HUES48 (cell line): ENCODE data around the gene CTCF.
A peak's percentile ranks its signal among the peaks of the same experiment; 100 is the strongest.

Experiments
- H3K27ac ChIP-seq: one replicate; pipeline ENCODE4 v1.7.0; 2013; ENCODE audit warnings: low read depth, low read length, inconsistent platforms
- H3K27me3 ChIP-seq: 2 replicates; pipeline ENCODE4 v1.6.1; 2013; ENCODE audit warnings: mild to moderate bottlenecking, low read length; ENCODE audit not compliant: control insufficient read depth, insufficient read depth
- H3K36me3 ChIP-seq: 2 replicates; pipeline ENCODE4 v1.6.1; 2013; ENCODE audit warnings: low read length; ENCODE audit not compliant: control insufficient read depth, insufficient read depth
- H3K4me1 ChIP-seq: 2 replicates; pipeline ENCODE4 v1.6.1; 2013; ENCODE audit warnings: mild to moderate bottlenecking, low read length; ENCODE audit not compliant: control insufficient read depth, insufficient read depth
- H3K4me3 ChIP-seq: 2 replicates; pipeline ENCODE4 v1.5.1; 2013; ENCODE audit warnings: mild to moderate bottlenecking, low read depth, low read length
- H3K9ac ChIP-seq: 2 replicates; pipeline ENCODE4 v1.6.1; 2013; ENCODE audit warnings: mild to moderate bottlenecking, low read depth, low read length, moderate library complexity
- H3K9me3 ChIP-seq: 2 replicates; pipeline ENCODE4 v1.6.1; 2013; ENCODE audit warnings: low read length; ENCODE audit not compliant: control insufficient read depth, insufficient read depth

Gene CTCF

DNA sequence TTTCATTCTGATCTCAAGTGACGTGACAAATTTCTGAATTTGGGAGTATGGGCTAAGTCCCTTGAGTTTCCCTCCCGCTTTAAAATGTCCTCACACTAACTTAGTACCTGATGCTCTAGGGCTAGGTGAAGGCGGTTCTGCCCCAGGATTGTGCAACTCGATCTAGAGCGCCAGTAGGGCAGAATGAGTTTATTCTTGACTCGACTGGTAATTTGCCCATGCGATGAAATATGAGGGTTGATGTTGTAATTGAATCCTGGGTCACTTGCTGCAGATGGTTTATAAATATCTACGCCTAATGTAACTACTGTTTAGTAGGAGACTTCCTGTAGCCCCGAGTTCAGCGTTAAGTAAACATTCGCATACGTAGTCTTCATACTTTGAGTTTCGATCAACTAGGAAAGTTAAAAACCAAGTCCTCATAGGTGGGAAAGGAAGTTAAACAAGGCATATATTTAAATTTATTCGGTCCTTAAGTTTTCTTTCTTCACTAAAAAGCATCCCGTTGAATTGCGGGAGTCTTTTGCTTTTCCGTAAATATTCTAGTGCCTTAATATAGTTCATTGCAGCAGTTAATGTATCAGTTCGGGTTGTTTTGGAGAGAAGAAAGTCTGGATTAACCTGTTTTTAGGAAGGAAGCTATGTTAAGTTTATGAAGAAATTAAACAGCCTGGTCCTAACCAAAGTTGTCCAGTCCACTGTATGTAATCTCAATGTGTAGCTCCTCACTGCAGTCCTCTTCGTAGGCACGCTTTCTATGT lies 1.6 kb downstream of the CTCF start:
- peak overlapping the region; percentile 95 for H3K4me3 ChIP-seq
- no peaks in the 10 kb centered on the region for H3K27me3 ChIP-seq
- peaks cover 13% of the 10 kb centered on the region for H3K4me1 ChIP-seq
- H3K9ac ChIP-seq, result peak overlapping the region; percentile 100
- peak overlapping the region; percentile 100 for H3K27ac ChIP-seq
- 0 out of 2 replicates have a peak, but pooled peaks cover under 1% of the 10 kb centered on the region for H3K36me3 ChIP-seq
- H3K9me3 ChIP-seq, result no peaks in the 10 kb centered on the region

DNA sequence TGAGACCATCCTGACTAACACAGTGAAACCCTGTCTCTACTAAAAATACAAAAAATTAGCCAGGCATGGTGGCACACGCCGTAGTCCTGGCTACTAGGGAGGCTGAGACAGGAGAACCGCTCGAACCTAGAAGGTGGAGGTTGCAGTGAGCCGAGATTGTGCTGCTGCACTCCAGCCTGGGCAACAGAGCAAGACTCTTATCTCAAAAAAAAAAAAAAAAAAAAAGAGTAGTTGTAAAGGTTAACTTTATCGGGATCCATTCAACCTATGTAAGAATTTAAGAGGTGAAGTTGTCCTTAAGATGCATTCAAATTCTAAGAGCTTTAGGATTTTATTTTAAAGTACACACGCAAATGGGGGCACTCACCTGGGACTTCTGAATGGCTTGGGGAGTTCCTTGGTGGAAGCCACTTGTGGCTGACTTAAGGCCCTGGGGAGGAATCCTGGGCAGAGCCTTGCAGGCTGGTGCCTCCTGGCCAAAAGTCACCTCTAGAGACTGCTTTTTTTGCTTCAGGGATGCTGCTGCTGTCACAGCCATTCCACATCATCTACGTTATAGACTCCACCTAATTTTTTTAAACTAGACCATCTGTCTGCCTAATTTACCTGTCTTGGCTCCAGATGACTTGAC lies 3.3 kb downstream of the CTCF start:
- no peaks in the 10 kb centered on the region for H3K27me3 ChIP-seq
- no peak overlapping the region for H3K4me3 ChIP-seq
- H3K36me3 ChIP-seq, result no peaks in the 10 kb centered on the region
- H3K9ac ChIP-seq, result no peak overlapping the region
- H3K4me1 ChIP-seq, result peaks cover 13% of the 10 kb centered on the region
- H3K27ac ChIP-seq, result no peak overlapping the region
- no peaks in the 10 kb centered on the region for H3K9me3 ChIP-seq

GRCh38 chr16:67571464-67571863 lies 9.1 kb downstream of the CTCF start:
- Histone ChIP-seq H3K4me1 (no peaks in the 10 kb centered on the region), H3K27me3 (no peaks in the 10 kb centered on the region), H3K9me3 (no peaks in the 10 kb centered on the region), H3K9ac (no peak overlapping the region), H3K36me3 (peaks cover 38% of the 10 kb centered on the region), H3K27ac (no peak overlapping the region), H3K4me3 (no peak overlapping the region)

DNA sequence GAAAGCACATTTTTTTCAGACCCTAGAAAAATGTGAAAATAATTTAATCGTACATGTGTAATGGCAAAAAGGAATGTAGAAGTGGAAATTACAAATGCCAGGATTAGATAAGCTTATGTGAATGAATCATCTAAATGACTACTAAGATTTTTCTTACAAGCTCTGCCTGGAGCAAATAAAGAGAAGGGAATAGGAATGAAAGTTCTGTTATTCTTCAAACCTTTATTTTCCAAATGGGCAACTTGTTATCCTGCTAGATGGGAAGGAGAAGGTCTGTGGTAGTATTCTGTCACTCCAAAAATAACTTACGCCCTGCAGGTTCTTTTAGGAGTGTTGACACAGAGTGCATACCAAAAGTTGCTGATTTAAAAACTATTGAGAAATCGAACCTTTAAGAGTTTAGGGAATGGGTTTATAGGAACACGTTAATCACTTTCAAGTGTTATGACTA lies 9.7 kb downstream of the CTCF start:
- no peaks in the 10 kb centered on the region for H3K27me3 ChIP-seq
- no peaks in the 10 kb centered on the region for H3K9me3 ChIP-seq
- no peak overlapping the region for H3K9ac ChIP-seq
- no peak overlapping the region for H3K4me3 ChIP-seq
- H3K27ac ChIP-seq, result no peak overlapping the region
- peaks cover 41% of the 10 kb centered on the region for H3K36me3 ChIP-seq
- H3K4me1 ChIP-seq, result no peaks in the 10 kb centered on the region

- H3K27me3 ChIP-seq, result no peaks in the 10 kb centered on the region
- H3K27ac ChIP-seq, result no peak overlapping the region
- H3K9me3 ChIP-seq, result no peaks in the 10 kb centered on the region
- no peaks in the 10 kb centered on the region for H3K4me1 ChIP-seq
- H3K9ac ChIP-seq, result no peak overlapping the region
- H3K36me3 ChIP-seq, result peaks cover 41% of the 10 kb centered on the region
- H3K4me3 ChIP-seq, result no peak overlapping the region
These were observed 17.4 kb downstream of the CTCF start for GRCh38 chr16:67579686-67580085.

- H3K27ac ChIP-seq, result no peak overlapping the region
- H3K4me3 ChIP-seq, result no peak overlapping the region
- no peaks in the 10 kb centered on the region for H3K27me3 ChIP-seq
- no peak overlapping the region for H3K9ac ChIP-seq
- H3K9me3 ChIP-seq, result no peaks in the 10 kb centered on the region
- no peaks in the 10 kb centered on the region for H3K4me1 ChIP-seq
- peaks cover 36% of the 10 kb centered on the region for H3K36me3 ChIP-seq
These were observed 17.9 kb downstream of the CTCF start for GRCh38 chr16:67580202-67580601.

DNA sequence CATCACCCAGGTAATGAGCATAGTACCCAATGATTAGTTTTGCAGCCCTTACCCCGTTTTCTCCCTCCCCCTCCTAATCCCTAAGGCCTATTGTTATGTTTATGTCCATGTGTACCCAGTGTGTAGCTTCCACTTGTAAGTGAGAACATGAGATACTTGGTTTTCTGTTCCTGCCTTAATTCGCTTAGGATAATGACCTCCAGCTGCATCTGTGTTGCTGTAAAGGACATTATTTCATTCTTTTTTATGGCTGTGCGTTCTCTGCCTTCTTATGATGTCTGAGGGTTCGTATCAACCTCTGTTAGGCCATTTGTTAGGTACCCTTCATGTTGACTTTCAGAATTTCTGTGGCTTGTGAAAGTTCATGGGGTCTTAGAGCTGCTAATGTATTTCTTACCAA lies 31.0 kb downstream of the CTCF start:
- no peaks in the 10 kb centered on the region for H3K9me3 ChIP-seq
- H3K9ac ChIP-seq, result no peak overlapping the region; the same call in 1 of the 2 replicates
- H3K27me3 ChIP-seq, result no peaks in the 10 kb centered on the region
- H3K4me1 ChIP-seq, result peaks cover 45% of the 10 kb centered on the region
- H3K36me3 ChIP-seq, result peaks cover 12% of the 10 kb centered on the region
- peak overlapping the region; percentile 91 for H3K27ac ChIP-seq
- H3K4me3 ChIP-seq, result peak overlapping the region; percentile 44

DNA sequence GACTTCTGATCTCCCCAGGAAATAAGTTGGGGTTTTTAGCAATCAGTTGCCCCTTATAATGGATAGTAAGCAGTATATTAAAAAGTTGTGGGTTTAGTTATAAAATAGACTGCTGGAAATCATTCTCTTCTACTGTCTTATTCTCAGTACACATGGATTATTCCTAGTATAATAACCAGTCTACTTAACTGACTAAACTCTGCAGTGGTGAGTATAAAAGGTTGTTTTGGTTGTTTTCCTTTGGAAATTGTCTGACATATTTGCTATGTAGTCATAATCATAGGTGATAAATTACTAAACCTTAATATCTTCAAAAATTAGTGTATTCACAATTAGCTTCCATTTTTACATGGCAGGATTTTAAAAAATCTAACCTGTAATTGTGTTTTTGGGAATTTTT lies 31.4 kb downstream of the CTCF start:
- Histone ChIP-seq H3K27ac (peak overlapping the region; percentile 91), H3K9me3 (no peaks in the 10 kb centered on the region), H3K9ac (no peak overlapping the region; the same call in 1 of the 2 replicates), H3K4me1 (peaks cover 45% of the 10 kb centered on the region), H3K27me3 (no peaks in the 10 kb centered on the region), H3K36me3 (peaks cover 12% of the 10 kb centered on the region), H3K4me3 (peak overlapping the region; percentile 44)

GRCh38 chr16:67594256-67594915 lies 32.1 kb downstream of the CTCF start:
- Histone ChIP-seq H3K27me3 (no peaks in the 10 kb centered on the region), H3K4me3 (peak overlapping the region; percentile 44), H3K9me3 (no peaks in the 10 kb centered on the region)

GRCh38 chr16:67594956-67595355 lies 32.6 kb downstream of the CTCF start:
- Histone ChIP-seq H3K4me3 (peak overlapping the region; percentile 42), H3K36me3 (peaks cover 10% of the 10 kb centered on the region), H3K27ac (peak overlapping the region; percentile 90), H3K9me3 (no peaks in the 10 kb centered on the region), H3K9ac (peak overlapping the region; percentile 37; the same call in 1 of the 2 replicates), H3K4me1 (peaks cover 45% of the 10 kb centered on the region), H3K27me3 (no peaks in the 10 kb centered on the region)

More at GRCh38 chr16:67594256-67594915, 32.1 kb downstream of the CTCF start:
- Histone ChIP-seq H3K27ac (peak overlapping the region; percentile 91), H3K4me1 (peaks cover 45% of the 10 kb centered on the region), H3K9ac (peak overlapping the region; percentile 37; the same call in 1 of the 2 replicates), H3K36me3 (peaks cover 13% of the 10 kb centered on the region)

DNA sequence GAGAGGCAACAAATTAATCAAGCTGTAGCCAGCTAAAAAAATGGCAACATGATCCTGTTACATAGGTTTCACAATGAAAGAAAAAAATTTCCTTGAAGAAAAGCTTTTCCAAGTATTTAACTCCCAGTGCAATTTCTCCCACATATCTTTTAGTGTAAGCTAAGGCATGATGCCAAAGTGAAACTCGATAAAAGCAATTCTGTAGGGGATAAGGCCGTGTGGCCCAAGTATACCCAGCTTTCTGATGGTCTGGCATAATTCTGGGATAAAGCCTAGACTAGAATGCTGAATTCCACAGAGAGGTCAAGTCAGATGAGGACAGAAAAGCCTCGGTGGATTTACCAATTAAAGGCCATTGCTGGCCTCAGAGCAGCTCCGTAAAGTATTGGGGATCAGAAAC lies 36.2 kb downstream of the CTCF start:
- H3K27ac ChIP-seq, result no peak overlapping the region
- no peaks in the 10 kb centered on the region for H3K27me3 ChIP-seq
- no peak overlapping the region for H3K9ac ChIP-seq
- H3K9me3 ChIP-seq, result no peaks in the 10 kb centered on the region
- H3K4me3 ChIP-seq, result no peak overlapping the region
- H3K4me1 ChIP-seq, result peaks cover 31% of the 10 kb centered on the region
- peaks cover 10% of the 10 kb centered on the region for H3K36me3 ChIP-seq
